ENCODE measurements around the gene PRKRIP1.

DNA sequence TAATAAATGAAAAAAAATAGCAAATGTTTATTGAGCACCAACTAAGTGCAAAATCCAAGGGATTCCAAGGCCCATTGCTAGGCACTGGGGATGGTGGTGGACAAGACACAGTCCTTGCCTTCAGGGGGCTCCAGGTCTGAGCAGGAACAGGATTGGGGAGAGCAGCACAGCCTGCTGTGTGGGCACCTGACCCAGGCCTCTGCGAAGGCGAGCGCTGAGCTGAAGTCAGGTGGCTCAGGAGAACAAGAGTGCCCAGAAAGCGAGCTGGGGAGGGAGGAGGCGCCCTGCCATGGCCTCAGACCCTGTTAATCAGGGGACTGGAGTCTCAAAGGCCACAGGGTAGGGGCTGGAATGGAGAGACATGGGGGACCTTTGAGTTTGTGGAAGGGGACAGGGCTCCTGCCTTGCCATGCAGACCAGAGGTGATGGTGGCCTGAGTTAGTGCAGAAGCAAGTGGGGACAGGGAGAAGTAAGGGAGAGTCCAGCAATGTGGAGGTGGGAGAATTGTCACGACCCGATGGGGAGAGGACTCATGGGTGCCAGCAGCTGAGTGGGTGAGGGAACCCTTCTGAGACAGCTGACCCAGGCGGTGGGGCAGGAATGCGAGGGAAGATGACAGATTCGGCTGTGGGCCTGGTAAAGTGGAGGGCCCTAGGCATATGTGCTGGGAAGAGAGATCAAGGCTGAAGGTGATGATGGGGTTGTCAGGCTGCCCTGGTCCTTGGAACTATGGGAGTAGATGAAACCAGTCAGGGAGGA, 33.2 kb downstream of the PRKRIP1 start:
- TF ChIP-seq, protein P1, sequence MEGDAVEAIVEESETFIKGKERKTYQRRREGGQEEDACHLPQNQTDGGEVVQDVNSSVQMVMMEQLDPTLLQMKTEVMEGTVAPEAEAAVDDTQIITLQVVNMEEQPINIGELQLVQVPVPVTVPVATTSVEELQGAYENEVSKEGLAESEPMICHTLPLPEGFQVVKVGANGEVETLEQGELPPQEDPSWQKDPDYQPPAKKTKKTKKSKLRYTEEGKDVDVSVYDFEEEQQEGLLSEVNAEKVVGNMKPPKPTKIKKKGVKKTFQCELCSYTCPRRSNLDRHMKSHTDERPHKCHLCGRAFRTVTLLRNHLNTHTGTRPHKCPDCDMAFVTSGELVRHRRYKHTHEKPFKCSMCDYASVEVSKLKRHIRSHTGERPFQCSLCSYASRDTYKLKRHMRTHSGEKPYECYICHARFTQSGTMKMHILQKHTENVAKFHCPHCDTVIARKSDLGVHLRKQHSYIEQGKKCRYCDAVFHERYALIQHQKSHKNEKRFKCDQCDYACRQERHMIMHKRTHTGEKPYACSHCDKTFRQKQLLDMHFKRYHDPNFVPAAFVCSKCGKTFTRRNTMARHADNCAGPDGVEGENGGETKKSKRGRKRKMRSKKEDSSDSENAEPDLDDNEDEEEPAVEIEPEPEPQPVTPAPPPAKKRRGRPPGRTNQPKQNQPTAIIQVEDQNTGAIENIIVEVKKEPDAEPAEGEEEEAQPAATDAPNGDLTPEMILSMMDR (IDR thresholded peaks at IDR 0.05) = no peak
- no peak for TF ChIP-seq POLR2A (IDR thresholded peaks at IDR 0.05)
